A673 (cell line): ENCODE measurements around the gene ITPA. TPM values are rescaled to one million over a fixed set of nuclear protein-coding genes. Genes with fewer than 3 reads are reported as not detected.

ENCODE experiments used
- BruUV-seq: library from RNA; stranded (reverse); fragments of 400-500 nt; replicated peaks from 2 replicates; lab custom pipeline; 2021; lab: Mats Ljungman, UMichigan
- CTCF ChIA-PET: fragments of 300-600 bp; sonication (Branson Sonifier 250); formaldehyde crosslinking; loops from one replicate; lab custom pipeline; 2022; ENCODE audit warnings: antibody characterized with exemption; lab: Charles Lee
- POLR2A ChIA-PET: fragments of 300-600 bp; sonication (Branson Sonifier 250); formaldehyde crosslinking; loops from one replicate; lab custom pipeline; 2022; ENCODE audit warnings: antibody characterized with exemption; ENCODE audit not compliant: low non-redundant PET; lab: Charles Lee
- DNase-seq: peaks from one replicate; pipeline ENCODE4 v3.0.0-alpha.2; 2015; ENCODE audit warnings: low spot score
- H3K27ac ChIP-seq: fragments of 200-600 bp; sonication (generic); 2 replicates; pipeline ENCODE4 v1.5.1; 2016; ENCODE audit warnings: mixed run types, low read depth, mild to moderate bottlenecking, mixed read lengths, antibody characterized with exemption, low read length; ENCODE audit not compliant: poor library complexity, severe bottlenecking
- H3K27me3 ChIP-seq: fragments of 200-600 bp; sonication (generic); replicated peaks from 2 replicates; pipeline ENCODE4 v1.6.1; 2017; ENCODE audit warnings: mixed run types, low read depth, mild to moderate bottlenecking, mixed read lengths, antibody characterized with exemption, low read length; ENCODE audit not compliant: insufficient read depth, poor library complexity
- H3K36me3 ChIP-seq: fragments of 200-600 bp; sonication (generic); 2 replicates; pipeline ENCODE4 v1.6.1; 2016; ENCODE audit warnings: mixed run types, mild to moderate bottlenecking, mixed read lengths, antibody characterized with exemption, low read length; ENCODE audit not compliant: insufficient read depth, poor library complexity, severe bottlenecking
- H3K4me1 ChIP-seq: fragments of 200-600 bp; sonication (generic); 2 replicates; pipeline ENCODE4 v1.6.1; 2017; ENCODE audit warnings: mixed run types, mild to moderate bottlenecking, mixed read lengths, antibody characterized with exemption, low read length; ENCODE audit not compliant: insufficient read depth, poor library complexity, severe bottlenecking
- H3K4me3 ChIP-seq: fragments of 200-600 bp; sonication (generic); 2 replicates; pipeline ENCODE4 v1.5.1; 2016; ENCODE audit warnings: low read depth, mixed run types, mild to moderate bottlenecking, mixed read lengths, low read length; ENCODE audit not compliant: poor library complexity, severe bottlenecking
- H3K9me3 ChIP-seq: fragments of 200-600 bp; sonication (generic); 2 replicates; pipeline ENCODE4 v1.6.1; 2016; ENCODE audit warnings: mixed run types, low read depth, mild to moderate bottlenecking, mixed read lengths, antibody characterized with exemption, low read length; ENCODE audit not compliant: poor library complexity, severe bottlenecking
- CTCF ChIP-seq: fragments of 300-800, 200-600 bp; sonication (generic); conservative IDR thresholded peaks from 2 replicates; pipeline ENCODE4 v1.5.1; 2017; ENCODE audit warnings: low read depth, mild to moderate bottlenecking, antibody characterized with exemption, low read length, moderate library complexity, mixed read lengths
- EZH2 ChIP-seq: fragments of 200-600 bp; sonication (generic); IDR thresholded peaks from 2 replicates; pipeline ENCODE4 v1.6.1; 2017; ENCODE audit warnings: borderline replicate concordance, low read depth, mild to moderate bottlenecking, mixed read lengths, antibody characterized with exemption, low read length; ENCODE audit not compliant: poor library complexity, severe bottlenecking
- intact Hi-C: fragments of 100-400 bp; cut with micrococcal nuclease; formaldehyde crosslinking; loops from one replicate; pipeline ENCODE4 v1.10.0; 2022; ENCODE audit not compliant: unreplicated experiment
- total RNA-seq: library from RNA; stranded (reverse); gene quantifications from 2 replicates; pipeline ENCODE4 v1.2.3, GENCODE V29; 2021

ITPA gene
- total RNA-seq, 1 experiment from 2014 or later, result 81.3 TPM

GRCh38 chr20:3233991-3234498, 24.7 kb downstream of the ITPA start:
- TF ChIP-seq EZH2, result no peak
- no peak for TF ChIP-seq CTCF
- H3K9me3 ChIP-seq, result no peaks in the 10 kb centered on the region
- H3K4me1 ChIP-seq, result peaks cover 5% of the 10 kb centered on the region
- ChIA-PET CTCF (no interaction called here), POLR2A (no interaction called here)
- H3K36me3 ChIP-seq, result no peaks in the 10 kb centered on the region
- H3K27ac ChIP-seq, result no peak overlapping the region
- intact Hi-C loops, result no loop called here
- no TSS peak for BruUV-seq
- peaks cover 24% of the 10 kb centered on the region for H3K27me3 ChIP-seq
- H3K4me3 ChIP-seq, result no peak overlapping the region
- DNase-seq, result no peak

DNA sequence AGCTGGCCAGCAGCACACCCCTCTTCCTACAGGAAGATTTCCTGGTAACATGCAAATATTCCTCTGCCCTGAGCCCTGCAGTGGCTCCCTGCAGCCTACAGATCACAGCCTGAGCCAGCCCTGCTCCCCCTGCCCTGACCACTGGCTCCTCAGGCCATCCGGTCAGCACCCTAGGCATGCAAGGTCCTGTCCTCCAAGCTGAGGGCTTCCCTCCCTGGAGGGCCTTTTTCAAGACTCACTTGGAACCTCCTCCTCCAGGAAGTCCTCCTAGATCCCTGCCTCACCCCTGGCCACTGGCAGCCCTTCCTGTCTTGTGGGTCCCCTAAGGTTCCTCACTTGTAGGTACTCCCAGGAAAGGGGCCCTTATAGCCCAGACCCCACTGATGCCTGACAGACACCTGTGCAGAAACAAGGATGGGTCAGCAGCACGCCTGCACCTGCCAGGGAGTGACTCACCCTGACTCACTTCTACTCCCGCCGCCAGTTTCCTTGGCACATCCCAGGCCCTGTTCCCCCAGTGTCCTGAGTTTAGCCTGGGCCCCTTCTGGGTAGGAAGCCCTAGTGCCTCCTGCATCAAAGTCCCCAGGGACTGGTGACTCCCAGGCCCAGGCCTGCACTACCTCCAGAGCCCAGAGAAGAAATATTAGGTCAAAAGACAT, 26.5 kb downstream of the ITPA start:
- no peak for TF ChIP-seq EZH2
- BruUV-seq, result no TSS peak
- H3K27me3 ChIP-seq, result peaks cover 41% of the 10 kb centered on the region
- H3K9me3 ChIP-seq, result no peaks in the 10 kb centered on the region
- no peak overlapping the region for H3K27ac ChIP-seq
- ChIA-PET POLR2A (no interaction called here), CTCF (no interaction called here)
- intact Hi-C loops, result no loop called here
- H3K4me1 ChIP-seq, result peaks cover 9% of the 10 kb centered on the region
- no peak for DNase-seq
- H3K36me3 ChIP-seq, result no peaks in the 10 kb centered on the region
- H3K4me3 ChIP-seq, result no peak overlapping the region

GRCh38 chr20:3237011-3237957, 28.0 kb downstream of the ITPA start:
- no peak overlapping the region for H3K4me3 ChIP-seq
- POLR2A ChIA-PET, result no interaction called here
- DNase-seq, result no peak
- H3K4me1 ChIP-seq, result peaks cover 9% of the 10 kb centered on the region
- H3K27ac ChIP-seq, result no peak overlapping the region
- peaks cover 44% of the 10 kb centered on the region for H3K27me3 ChIP-seq
- CTCF ChIA-PET, result no interaction called here
- intact Hi-C loops, result no loop called here
- H3K36me3 ChIP-seq, result no peaks in the 10 kb centered on the region
- TF ChIP-seq CTCF, result no peak
- TF ChIP-seq EZH2, result no peak
- no peaks in the 10 kb centered on the region for H3K9me3 ChIP-seq
- BruUV-seq, result no TSS peak
